HFF-Myc (cell line): ENCODE measurements around the gene TAL1.

Experiments used
- DNase-seq: peaks from one replicate; pipeline ENCODE4 v3.0.0-alpha.2; 2011; ENCODE audit warnings: low read depth; ENCODE audit errors: extremely low read depth
- H3K4me3 ChIP-seq: replicated peaks from 2 replicates; pipeline ENCODE4 v1.5.1; 2011; ENCODE audit warnings: low read depth, mild to moderate bottlenecking, control low read depth, low read length
- TF ChIP-seq, protein P1 (sequence below): IDR thresholded peaks from 2 replicates; pipeline ENCODE4 v1.5.1; 2012; ENCODE audit warnings: mild to moderate bottlenecking, low read depth, low read length, control low read depth; ENCODE audit errors: missing control alignments

TAL1 gene

DNA sequence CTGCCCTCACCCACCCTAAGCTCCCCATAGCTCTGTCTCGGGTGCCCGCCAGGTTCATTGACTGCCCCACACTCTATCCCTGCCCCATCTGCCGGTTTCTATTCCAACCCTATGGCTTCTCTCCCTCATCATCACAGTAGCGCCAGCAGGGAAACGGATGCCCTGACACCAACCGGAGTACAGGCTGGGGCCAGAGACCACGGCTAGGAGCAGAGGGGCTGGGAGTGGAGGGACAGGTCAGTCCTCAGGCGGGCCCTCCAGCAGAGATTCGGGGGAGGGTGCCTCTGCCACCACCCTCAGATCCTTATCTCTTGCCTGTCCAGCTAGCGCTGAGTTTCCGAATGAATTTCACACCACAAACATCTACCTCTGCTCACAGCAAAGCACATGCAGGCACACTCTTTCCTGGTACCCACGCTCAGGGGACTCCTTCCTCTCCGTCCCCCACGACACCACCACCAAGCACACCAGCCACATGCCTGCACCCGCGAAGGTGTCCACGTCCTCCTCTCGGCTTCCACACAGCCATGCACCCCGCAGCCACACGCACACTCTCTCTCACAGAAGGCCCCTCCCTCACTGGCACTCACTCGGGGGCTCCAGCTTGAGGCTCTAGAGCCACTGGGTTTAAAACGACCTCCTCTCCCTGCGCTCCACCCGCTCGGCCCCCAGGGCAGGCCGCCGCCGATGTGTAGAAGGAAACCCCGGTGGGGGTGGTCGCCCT is 7.2 kb downstream of the TAL1 start:
- H3K4me3 ChIP-seq, result no peak overlapping the region
- DNase-seq, result no peak

DNA sequence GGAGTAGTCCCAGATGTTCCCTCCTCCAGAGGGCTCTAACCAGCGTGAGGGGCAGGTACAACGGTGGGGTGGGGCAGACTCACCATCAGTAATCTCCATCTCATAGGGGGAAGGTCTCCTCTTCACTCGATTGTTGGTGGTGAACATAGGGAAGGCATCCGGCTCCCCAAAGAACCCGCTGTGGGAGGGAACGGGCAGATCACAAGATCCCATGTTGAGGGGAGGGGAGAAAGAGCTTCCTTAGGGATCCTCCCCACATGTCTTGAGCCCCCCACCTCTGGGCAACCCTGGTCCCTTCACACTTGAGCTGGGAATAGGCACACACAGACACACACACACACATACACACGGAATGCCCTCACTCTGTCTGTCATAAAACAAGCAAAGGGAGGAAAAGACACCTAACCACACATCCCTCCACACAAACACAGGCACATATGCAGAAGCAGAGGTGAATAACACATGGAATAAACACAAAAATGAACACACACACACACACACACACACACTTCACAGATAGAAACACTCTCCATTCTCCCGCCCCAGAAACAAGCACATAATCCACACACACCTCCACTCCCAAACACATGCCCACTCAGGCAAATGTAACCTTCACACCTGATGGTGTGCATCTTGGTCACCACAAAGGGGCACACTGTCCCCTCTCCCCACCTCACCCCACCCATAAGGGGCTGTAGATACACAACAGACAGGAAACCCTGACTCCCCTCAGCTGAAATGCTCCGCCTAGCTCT is 7.9 kb downstream of the TAL1 start:
- no peak for DNase-seq
- no peak overlapping the region for H3K4me3 ChIP-seq
- TF ChIP-seq, protein P1, sequence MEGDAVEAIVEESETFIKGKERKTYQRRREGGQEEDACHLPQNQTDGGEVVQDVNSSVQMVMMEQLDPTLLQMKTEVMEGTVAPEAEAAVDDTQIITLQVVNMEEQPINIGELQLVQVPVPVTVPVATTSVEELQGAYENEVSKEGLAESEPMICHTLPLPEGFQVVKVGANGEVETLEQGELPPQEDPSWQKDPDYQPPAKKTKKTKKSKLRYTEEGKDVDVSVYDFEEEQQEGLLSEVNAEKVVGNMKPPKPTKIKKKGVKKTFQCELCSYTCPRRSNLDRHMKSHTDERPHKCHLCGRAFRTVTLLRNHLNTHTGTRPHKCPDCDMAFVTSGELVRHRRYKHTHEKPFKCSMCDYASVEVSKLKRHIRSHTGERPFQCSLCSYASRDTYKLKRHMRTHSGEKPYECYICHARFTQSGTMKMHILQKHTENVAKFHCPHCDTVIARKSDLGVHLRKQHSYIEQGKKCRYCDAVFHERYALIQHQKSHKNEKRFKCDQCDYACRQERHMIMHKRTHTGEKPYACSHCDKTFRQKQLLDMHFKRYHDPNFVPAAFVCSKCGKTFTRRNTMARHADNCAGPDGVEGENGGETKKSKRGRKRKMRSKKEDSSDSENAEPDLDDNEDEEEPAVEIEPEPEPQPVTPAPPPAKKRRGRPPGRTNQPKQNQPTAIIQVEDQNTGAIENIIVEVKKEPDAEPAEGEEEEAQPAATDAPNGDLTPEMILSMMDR, result no peak

More for the DNA sequence above, 7.2 kb downstream of the TAL1 start:
- TF ChIP-seq, protein P1, result no peak

DNA sequence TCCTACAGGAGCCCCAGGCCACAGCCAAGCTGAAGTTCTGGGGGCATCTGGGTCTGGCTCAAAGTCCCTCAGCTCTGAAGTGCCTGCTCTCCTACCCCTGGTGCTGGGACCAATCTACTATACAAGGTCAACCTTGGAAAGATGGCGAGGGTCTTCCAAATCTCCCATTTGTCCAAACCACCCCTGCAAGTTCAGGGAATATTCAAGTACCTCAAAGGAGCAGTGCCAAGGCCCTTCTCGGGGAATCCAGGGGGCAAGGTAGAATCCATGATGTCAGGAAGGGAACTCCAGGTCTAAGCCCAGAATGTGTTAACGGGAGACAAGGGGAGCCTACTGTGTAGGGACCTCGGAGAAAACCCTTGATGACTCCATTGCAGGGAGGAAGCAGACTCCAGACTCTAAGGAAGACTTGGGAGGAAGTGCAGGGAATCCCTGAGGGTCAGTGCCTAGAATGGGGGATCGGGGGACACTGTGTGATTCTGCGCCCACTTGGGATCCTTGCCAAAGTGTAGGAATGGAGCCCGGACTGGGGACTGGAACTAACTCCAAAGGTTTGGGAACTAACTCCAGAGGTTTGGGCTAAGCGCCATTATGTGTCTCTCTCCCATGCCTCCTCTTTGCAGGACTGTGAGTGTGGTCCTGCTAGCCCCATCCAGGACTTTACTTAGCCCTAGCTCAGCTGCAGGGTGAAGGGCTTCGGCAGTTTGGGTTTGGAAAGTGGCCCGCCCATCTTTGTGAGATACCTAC is 8.7 kb downstream of the TAL1 start:
- DNase-seq, result no peak
- TF ChIP-seq, protein P1, result no peak
- H3K4me3 ChIP-seq, result no peak overlapping the region

DNA sequence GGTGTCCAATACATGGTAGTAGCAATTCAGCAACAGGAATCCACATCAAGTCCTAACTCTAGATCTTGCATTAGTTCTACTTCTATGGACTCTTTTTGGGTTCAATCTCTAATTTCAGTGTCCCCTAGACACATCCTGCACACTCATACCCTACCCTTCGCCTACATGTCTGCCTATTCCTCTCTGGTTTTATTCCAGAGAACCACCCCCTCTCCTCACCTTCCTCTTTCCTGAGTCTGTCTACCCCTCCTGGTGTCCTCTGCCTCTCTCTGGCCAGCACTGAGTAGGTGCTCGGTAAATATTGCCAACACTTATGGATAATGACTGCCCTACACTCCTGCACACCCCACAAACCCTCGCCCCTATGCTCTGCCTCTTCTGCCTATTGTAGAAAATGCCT is 9.5 kb downstream of the TAL1 start:
- no peak for DNase-seq
- H3K4me3 ChIP-seq, result no peak overlapping the region

DNA sequence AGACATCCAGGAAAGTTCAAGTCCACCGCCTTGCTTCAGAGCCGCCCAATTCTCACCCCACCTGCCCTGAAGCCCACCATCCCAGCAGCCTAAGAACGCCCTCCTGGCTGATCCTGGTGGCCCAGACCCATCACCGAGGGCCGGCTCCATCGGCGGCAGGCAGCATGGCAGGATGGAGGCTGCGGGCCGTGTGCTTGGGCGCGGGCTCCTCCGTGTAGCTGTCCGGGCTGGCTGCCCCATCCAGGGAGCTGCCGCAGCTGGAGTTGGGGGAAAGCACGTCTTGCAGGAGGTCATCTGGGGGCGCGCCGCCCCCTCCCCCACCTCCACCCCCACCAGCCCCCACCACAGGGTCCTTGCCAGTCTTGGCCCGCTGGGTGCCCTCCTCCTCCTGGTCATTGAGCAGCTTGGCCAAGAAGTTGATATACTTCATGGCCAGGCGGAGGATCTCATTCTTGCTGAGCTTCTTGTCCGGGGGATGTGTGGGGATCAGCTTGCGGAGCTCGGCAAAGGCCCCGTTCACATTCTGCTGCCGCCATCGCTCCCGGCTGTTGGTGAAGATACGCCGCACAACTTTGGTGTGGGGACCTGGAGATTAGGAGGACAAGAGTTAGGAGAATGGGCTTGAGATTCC is 12.3 kb downstream of the TAL1 start:
- no peak for DNase-seq
- TF ChIP-seq, protein P1, result no peak
- no peak overlapping the region for H3K4me3 ChIP-seq

More for the DNA sequence above, 9.5 kb downstream of the TAL1 start:
- TF ChIP-seq, protein P1, result no peak

DNA sequence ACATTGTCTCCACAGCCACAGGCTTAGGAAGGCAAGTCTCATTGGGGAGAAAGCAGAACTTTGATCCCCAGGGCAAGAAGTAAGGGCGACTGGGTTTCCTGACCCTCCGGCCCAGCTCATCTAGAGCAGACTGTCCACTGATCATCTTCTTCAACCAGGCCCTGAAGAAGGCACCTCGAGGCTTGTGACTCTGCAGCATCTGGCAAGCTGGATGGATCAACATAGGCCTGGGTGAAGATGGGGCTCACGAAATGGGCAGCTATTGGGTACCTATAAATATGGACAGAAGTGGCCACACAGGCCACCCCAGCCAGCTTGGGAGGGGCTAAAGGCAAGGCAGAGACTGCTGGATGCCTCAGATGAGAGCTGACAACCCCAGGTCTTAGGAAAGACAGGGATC is 13.0 kb downstream of the TAL1 start:
- H3K4me3 ChIP-seq, result no peak overlapping the region
- TF ChIP-seq, protein P1, result no peak
- DNase-seq, result no peak
